WI38 (cell line): ENCODE results near the gene IFNA7.
"Not testable (repeated sequence)": the region's sequence is repeated elsewhere in the genome, so short reads cannot be mapped to it uniquely, and the experiment has no call there.

Experiments
- H3K4me3 ChIP-seq: 2 replicates; pipeline ENCODE4 v1.5.1; 2011; ENCODE audit warnings: low read depth, mild to moderate bottlenecking, control low read depth, low read length
- TF ChIP-seq, protein P1 (sequence below): IDR thresholded peaks from 2 replicates; pipeline ENCODE4 v1.5.1; 2012; ENCODE audit warnings: low read depth, mild to moderate bottlenecking, control low read depth, low read length

The IFNA7 gene

GRCh38 chr9:21202105-21202504, at the start of gene IFNA7:
TSS of gene IFNA7 (minus strand) at chr9:21202205. CDS start at chr9:21202165, 40 bp downstream.
- not testable (repeated sequence) for H3K4me3 ChIP-seq

DNA sequence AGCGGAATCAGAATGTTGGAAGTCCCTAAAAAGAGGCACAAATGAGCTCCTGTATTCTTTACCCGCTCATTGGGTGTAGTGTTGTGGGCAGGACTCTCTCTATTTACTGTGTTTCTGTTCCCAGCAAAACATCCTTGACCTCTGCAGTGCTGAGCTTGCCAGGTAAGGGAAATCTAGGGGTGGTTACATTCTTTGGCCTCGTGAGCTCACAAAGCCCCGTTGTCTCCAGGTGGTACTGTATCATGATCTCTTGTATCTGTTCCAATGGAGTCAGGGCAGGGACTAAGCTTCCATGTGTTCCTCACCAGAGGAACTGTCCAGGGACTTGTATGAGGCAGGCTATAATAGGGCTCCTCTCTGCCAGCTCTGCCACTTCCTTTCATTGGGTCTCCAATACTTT, 49.6 kb upstream of the IFNA7 start:
- no peak overlapping the region for H3K4me3 ChIP-seq
- TF ChIP-seq, protein P1, sequence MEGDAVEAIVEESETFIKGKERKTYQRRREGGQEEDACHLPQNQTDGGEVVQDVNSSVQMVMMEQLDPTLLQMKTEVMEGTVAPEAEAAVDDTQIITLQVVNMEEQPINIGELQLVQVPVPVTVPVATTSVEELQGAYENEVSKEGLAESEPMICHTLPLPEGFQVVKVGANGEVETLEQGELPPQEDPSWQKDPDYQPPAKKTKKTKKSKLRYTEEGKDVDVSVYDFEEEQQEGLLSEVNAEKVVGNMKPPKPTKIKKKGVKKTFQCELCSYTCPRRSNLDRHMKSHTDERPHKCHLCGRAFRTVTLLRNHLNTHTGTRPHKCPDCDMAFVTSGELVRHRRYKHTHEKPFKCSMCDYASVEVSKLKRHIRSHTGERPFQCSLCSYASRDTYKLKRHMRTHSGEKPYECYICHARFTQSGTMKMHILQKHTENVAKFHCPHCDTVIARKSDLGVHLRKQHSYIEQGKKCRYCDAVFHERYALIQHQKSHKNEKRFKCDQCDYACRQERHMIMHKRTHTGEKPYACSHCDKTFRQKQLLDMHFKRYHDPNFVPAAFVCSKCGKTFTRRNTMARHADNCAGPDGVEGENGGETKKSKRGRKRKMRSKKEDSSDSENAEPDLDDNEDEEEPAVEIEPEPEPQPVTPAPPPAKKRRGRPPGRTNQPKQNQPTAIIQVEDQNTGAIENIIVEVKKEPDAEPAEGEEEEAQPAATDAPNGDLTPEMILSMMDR = no peak

DNA sequence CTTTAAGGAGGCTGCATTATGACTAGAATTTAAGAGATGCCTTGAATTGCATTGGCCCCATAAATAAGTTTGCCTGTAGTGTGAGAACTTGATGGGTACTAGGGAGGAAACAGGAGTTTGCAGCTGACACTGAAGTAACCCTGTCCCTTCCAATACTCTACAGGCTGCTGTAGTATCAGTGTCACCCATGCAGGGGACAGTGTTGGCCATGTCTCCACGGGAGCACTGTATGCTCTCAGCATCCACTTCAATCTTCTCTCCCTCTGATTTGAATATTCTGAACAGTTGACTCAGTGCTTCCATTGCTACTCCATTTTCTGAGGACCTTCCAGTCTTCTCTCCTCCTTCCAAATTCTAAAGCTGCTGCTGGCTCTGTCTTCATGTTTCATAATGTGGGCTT, 49.2 kb upstream of the IFNA7 start:
- TF ChIP-seq, protein P1 = no peak
- no peak overlapping the region for H3K4me3 ChIP-seq

- H3K4me3 ChIP-seq = no peak overlapping the region
- TF ChIP-seq, protein P1 = no peak
Observed at GRCh38 chr9:21244836-21245235, 42.8 kb upstream of the IFNA7 start.

DNA sequence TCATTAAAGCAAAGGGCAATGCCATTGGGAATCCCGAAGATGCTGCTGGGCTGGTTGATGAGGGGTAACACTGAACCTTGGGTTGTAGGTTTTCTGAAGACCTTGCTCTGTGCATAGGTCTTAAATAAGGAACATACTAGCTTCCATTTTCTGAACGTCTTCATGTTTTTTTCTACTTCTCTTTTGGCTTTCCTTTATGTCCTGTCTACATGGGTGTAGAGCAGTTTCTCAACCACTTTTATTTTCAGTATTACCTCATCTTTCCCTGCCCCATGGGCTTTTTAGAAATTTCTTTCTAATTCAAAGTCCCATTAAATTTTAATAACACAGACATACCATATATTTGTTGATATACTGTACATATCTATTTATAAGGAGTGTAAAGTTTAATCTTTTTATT, 37.9 kb upstream of the IFNA7 start, which contains the start of gene IFNA14:
TSS of gene IFNA14 (minus strand) at position 95 of the 400 bp plus-strand sequence. CDS start at position 25, 70 bp downstream.
- TF ChIP-seq, protein P1 = no peak
- H3K4me3 ChIP-seq = no peak within 1 kb of the TSS

DNA sequence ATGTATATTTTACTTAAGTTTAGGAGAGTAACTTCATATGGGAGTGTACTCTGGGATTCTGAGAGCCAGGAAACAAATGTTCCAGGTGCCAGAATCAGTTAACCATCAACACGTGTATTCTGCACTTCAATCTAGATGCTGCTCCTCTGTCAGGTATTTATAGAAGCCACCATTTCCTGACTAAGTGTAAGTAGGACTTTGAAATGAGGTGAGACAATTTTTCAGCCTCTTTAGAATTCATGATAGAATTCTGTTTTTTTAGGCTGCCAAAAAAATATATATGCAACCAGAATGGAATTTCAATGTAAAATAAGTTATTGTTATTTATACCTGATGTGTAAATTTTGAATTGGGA, 34.3 kb upstream of the IFNA7 start:
- H3K4me3 ChIP-seq = not testable (repeated sequence)

GRCh38 chr9:21235468-21236359, 33.7 kb upstream of the IFNA7 start:
- TF ChIP-seq, protein P1 = peak; percentile 34; the same call in 1 of the 2 replicates
- H3K4me3 ChIP-seq = not testable (repeated sequence)

- TF ChIP-seq, protein P1 = no peak
- H3K4me3 ChIP-seq = no peak overlapping the region
Observed at GRCh38 chr9:21234153-21234687, 32.2 kb upstream of the IFNA7 start.
